K562 (cell line): Measurements from ENCODE around the gene SLC13A3. TPM values are rescaled to one million over a fixed set of nuclear protein-coding genes. Genes with fewer than 3 reads are reported as not detected.

ENCODE experiments used
- ADNP ChIP-seq: fragments of 200-800 bp; sonication (Bioruptor generic); IDR thresholded peaks from 2 replicates; pipeline ENCODE4 v1.6.1; 2016; ENCODE audit warnings: missing genetic modification characterization, missing compliant biosample characterization
- ATF6 ChIP-seq: sonication (generic); formaldehyde crosslinking; IDR thresholded peaks from 2 replicates; pipeline ENCODE4 v1.4.0; 2020; ENCODE audit warnings: mild to moderate bottlenecking, missing genetic modification reagents
- CBFB ChIP-seq: sonication (generic); formaldehyde crosslinking; IDR thresholded peaks from 2 replicates; pipeline ENCODE4 v1.4.0; 2020; ENCODE audit warnings: mild to moderate bottlenecking, missing genetic modification reagents
- CLOCK ChIP-seq: fragments of 250-450 bp; sonication (Bioruptor Pico); IDR thresholded peaks from 2 replicates; pipeline ENCODE4 v1.4.0; 2020; ENCODE audit warnings: mild to moderate bottlenecking, moderate library complexity, borderline replicate concordance
- CSDE1 ChIP-seq, 2 experiments: fragments of 450-650 bp; IDR thresholded peaks; 2 replicates each; pipeline ENCODE4 v1.6.1; 2016; ENCODE audit warnings: mild to moderate bottlenecking in 1 of 2
- FOXP1 ChIP-seq: sonication (generic); formaldehyde crosslinking; IDR thresholded peaks from 2 replicates; pipeline ENCODE4 v1.8.0; 2022; ENCODE audit warnings: mild to moderate bottlenecking, missing genetic modification reagents
- FOXP4 ChIP-seq: sonication (generic); formaldehyde crosslinking; IDR thresholded peaks from 2 replicates; pipeline ENCODE4 v1.8.0; 2022; ENCODE audit warnings: mild to moderate bottlenecking, missing genetic modification reagents, borderline replicate concordance
- FUS ChIP-seq: fragments of 200-400 bp; formaldehyde crosslinking; optimal IDR thresholded peaks from 2 replicates; pipeline ENCODE3; 2017; ENCODE audit warnings: low read depth, low read length
- KDM1A ChIP-seq, 2 experiments: fragments of 450-650 bp; IDR thresholded peaks; 2 replicates each; pipeline ENCODE4 v1.6.1; 2016; ENCODE audit warnings: mild to moderate bottlenecking in 2 of 2
- KLF13 ChIP-seq: fragments of 450-650 bp; IDR thresholded peaks from 2 replicates; pipeline ENCODE4 v1.6.1; 2016; ENCODE audit warnings: missing genetic modification characterization, low read depth, mild to moderate bottlenecking, missing compliant biosample characterization, moderate library complexity, borderline replicate concordance
- MBD1 ChIP-seq: fragments of 250-450 bp; sonication (Bioruptor Pico); IDR thresholded peaks from 2 replicates; pipeline ENCODE4 v1.8.0; 2022; ENCODE audit warnings: inconsistent platforms
- NFXL1 ChIP-seq: fragments of 450-650 bp; formaldehyde crosslinking; IDR thresholded peaks from 2 replicates; pipeline ENCODE4 v1.4.0; 2021; ENCODE audit warnings: mild to moderate bottlenecking
- POLR2A ChIP-seq: fragments of 450-650 bp; conservative IDR thresholded peaks from 2 replicates; pipeline ENCODE4 v1.6.1; 2016
- POLR2H ChIP-seq: IDR thresholded peaks from 2 replicates; pipeline ENCODE4 v1.6.1; 2016; ENCODE audit warnings: missing genetic modification characterization, low read depth, mild to moderate bottlenecking, control low read depth, missing compliant biosample characterization, moderate library complexity
- RFX1 ChIP-seq: fragments of 450-650 bp; IDR thresholded peaks from 2 replicates; pipeline ENCODE4 v1.6.1; 2016; ENCODE audit warnings: mild to moderate bottlenecking, moderate library complexity
- SIN3A ChIP-seq, 2 experiments: fragments of 150-350 bp in 1 of 2; IDR thresholded peaks; 2 replicates each; pipeline ENCODE4 v1.6.1; 2011 to 2016; ENCODE audit warnings: borderline replicate concordance in 2 of 2, low read depth in 2 of 2, low read length in 2 of 2, mild to moderate bottlenecking in 2 of 2, moderate library complexity in 2 of 2; ENCODE audit not compliant: control insufficient read depth in 1 of 2
- TBL1XR1 ChIP-seq, 2 experiments: IDR thresholded peaks; 2 replicates each; pipeline ENCODE4 v1.6.1; 2012; ENCODE audit warnings: improper control_type of control experiment in 2 of 2, low read length in 2 of 2, mild to moderate bottlenecking in 1 of 2
- ZFP36 ChIP-seq: fragments of 150-350 bp; IDR thresholded peaks from 2 replicates; pipeline ENCODE4 v1.6.1; 2018; ENCODE audit warnings: low read length, low read depth; ENCODE audit not compliant: partially characterized antibody
- ZNF444 ChIP-seq: fragments of 250-450 bp; sonication (Bioruptor Pico); IDR thresholded peaks from 2 replicates; pipeline ENCODE4 v1.4.0; 2020; ENCODE audit warnings: mild to moderate bottlenecking, moderate library complexity
- ZSCAN32 ChIP-seq: fragments of 450-650 bp; formaldehyde crosslinking; IDR thresholded peaks from 2 replicates; pipeline ENCODE4 v1.4.0; 2020; ENCODE audit warnings: mild to moderate bottlenecking, moderate library complexity
- polyA plus RNA-seq, 8 experiments: library from polyadenylated mRNA; depleted of rRNA in 4 of 8; stranded (reverse) in 5 of 8; unstranded in 3 of 8; fragments of >200 nt; fragmentation: Nextera tagmentation in 2 of 8; fragmentation: Illumina TruSeq in 1 of 8; extraction: Ambion mirVana in 2 of 8; extraction: Trizol in 1 of 8; gene quantifications; 2 replicates each; pipeline versions ENCODE4 v1.2.1 to v1.2.3, GENCODE V29; 2011 to 2014; ENCODE audit warnings: inconsistent platforms in 1 of 8, missing spikeins in 1 of 8
- total RNA-seq, 7 experiments: library from RNA; depleted of rRNA in 6 of 7; stranded (reverse); fragments of >200 nt in 6 of 7; fragmentation: Illumina TruSeq in 2 of 7; extraction: Trizol in 2 of 7; gene quantifications; 2 replicates each; pipeline versions ENCODE4 v1.2.1 to v1.2.3, GENCODE V29; 2011 to 2021; ENCODE audit warnings: low replicate concordance in 1 of 7

Gene SLC13A3
- total and polyA plus RNA-seq, 9 of the 15 experiments (the other 6 are each of a cell fraction or from before 2014, with no cell fraction given): 5.5 to 16.4 (median 8.5) TPM

- TF ChIP-seq MBD1 (no peak), KLF13 (tag) (no peak), SIN3A (IDR thresholded peaks at IDR 0.05; ENCODE audit: borderline replicate concordance in 2 of 2, control insufficient read depth in 1 of 2, low read depth in 2 of 2, low read length in 2 of 2) (peak; percentile 60 to 72; a peak in 2 of 4 replicates), ADNP (tag) (no peak), ZSCAN32 (CRISPR knock-in tag) (no peak), ZFP36 (no peak), TBL1XR1 (IDR thresholded peaks at IDR 0.05; ENCODE audit: low read length in 2 of 2) (no peak), POLR2H (tag) (no peak), ATF6 (CRISPR knock-in tag) (0 out of 2 replicates have a peak, but pooled peaks have one; percentile 88), CSDE1 (IDR thresholded peaks at IDR 0.05) (no peak; a peak in 1 of 4 replicates), KDM1A (IDR thresholded peaks at IDR 0.05) (no peak), NFXL1 (CRISPR knock-in tag) (no peak), ZNF444 (CRISPR knock-in tag) (no peak), FOXP1 (CRISPR knock-in tag) (peak; percentile 23; the same call in 1 of the 2 replicates), CBFB (CRISPR knock-in tag) (no peak), POLR2A (peak; percentile 89), RFX1 (no peak), FOXP4 (peak; percentile 46; the same call in 1 of the 2 replicates), CLOCK (CRISPR knock-in tag) (no peak), FUS (no peak)
Observed at GRCh38 chr20:46689082-46689753, 38.0 kb upstream of the SLC13A3 start, which contains the start of gene TP53RK (continued).
